ENCODE results near the gene PDZD2.

GRCh38 chr5:32123058-32123805 is 484.3 kb downstream of the PDZD2 start:
- no peak for TF ChIP-seq CTCF (IDR thresholded peaks at IDR 0.05; ENCODE audit: low read length)
- no peak for TF ChIP-seq EZH2 (optimal IDR thresholded peaks at IDR 0.05; ENCODE audit: low read depth, low read length)

Measured in MM.1S (cell line).